Ectodermal cell (in vitro differentiated cells): ENCODE results near the gene DPP10.

ENCODE experiments used
- H3K27ac ChIP-seq: 2 replicates; pipeline ENCODE4 v1.7.0; 2013; ENCODE audit warnings: mild to moderate bottlenecking, low read depth, low read length; ENCODE audit not compliant: insufficient read depth, poor library complexity, severe bottlenecking
- H3K27me3 ChIP-seq: 2 replicates; pipeline ENCODE4 v1.7.0; 2013; ENCODE audit warnings: mild to moderate bottlenecking, low read length; ENCODE audit not compliant: insufficient read depth, control insufficient read depth, poor library complexity, severe bottlenecking
- H3K36me3 ChIP-seq: one replicate; pipeline ENCODE4 v1.7.0; 2013; ENCODE audit warnings: low read length; ENCODE audit not compliant: control insufficient read depth, insufficient read depth
- H3K4me1 ChIP-seq: one replicate; pipeline ENCODE4 v1.7.0; 2013; ENCODE audit warnings: low read length; ENCODE audit not compliant: control insufficient read depth, insufficient read depth
- H3K4me3 ChIP-seq: 2 replicates; pipeline ENCODE4 v1.7.0; 2013; ENCODE audit warnings: low read depth, low read length, control low read depth; ENCODE audit not compliant: insufficient read depth
- H3K9me3 ChIP-seq: 2 replicates; pipeline ENCODE4 v1.7.0; 2013; ENCODE audit warnings: mild to moderate bottlenecking, low read length, moderate library complexity; ENCODE audit not compliant: control insufficient read depth
- WGBS, 2 experiments: methylation state at CpG; one replicate each; pipeline ENCODE4 v1.1.7; 2013; ENCODE audit warnings: missing lambda C conversion rate in 2 of 2; 5-methylcytosine and 5-hydroxymethylcytosine counted together

DPP10 gene

DNA sequence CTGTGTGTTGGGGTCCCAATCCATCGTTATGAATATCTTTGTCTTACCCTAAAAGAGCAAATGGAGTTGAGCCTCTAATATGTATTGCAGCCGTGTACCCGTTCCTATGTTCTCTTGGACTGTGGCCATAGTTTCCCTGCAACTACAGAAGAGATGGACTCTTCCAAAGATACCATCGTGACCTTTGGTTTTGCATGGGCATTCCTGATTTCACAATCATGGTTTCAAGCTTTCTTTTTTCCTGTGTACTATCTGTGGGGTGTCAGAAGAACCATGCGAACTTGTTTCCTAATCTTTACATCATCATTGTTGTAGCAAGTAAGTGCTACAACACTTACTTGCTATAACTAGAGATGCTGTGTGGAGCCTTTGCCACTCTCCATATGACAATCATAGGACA, 1295.7 kb downstream of the DPP10 start:
- Histone ChIP-seq H3K4me1 (no peaks in the 10 kb centered on the region), H3K4me3 (no peak overlapping the region), H3K27ac (no peak overlapping the region), H3K36me3 (no peaks in the 10 kb centered on the region), H3K9me3 (no peaks in the 10 kb centered on the region), H3K27me3 (no peaks in the 10 kb centered on the region)
- 91 to 94% methylated on average over 5 of the region's 5 CpGs for WGBS, 2 experiments

DNA sequence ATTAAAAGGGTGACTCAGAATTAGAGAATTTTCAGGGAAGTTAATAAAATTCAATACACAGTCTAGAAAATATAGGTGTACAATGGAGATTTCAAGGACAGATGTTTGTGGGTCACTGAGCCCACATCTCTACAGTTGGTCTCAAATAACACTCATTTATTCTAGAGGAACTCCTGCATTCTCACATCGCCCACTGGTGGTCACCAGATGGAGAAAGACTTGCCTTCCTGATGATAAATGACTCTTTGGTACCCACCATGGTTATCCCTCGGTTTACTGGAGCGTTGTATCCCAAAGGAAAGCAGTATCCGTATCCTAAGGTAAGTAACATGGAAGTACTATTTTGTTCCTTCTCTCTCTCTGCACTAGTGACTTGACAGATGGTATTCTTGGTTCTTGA, 1297.1 kb downstream of the DPP10 start:
- Histone ChIP-seq H3K4me1 (no peaks in the 10 kb centered on the region), H3K27me3 (no peaks in the 10 kb centered on the region), H3K4me3 (no peak overlapping the region), H3K9me3 (no peaks in the 10 kb centered on the region), H3K36me3 (no peaks in the 10 kb centered on the region), H3K27ac (no peak overlapping the region)
- 81 to 83% methylated on average over 4 of the region's 4 CpGs for WGBS, 2 experiments

DNA sequence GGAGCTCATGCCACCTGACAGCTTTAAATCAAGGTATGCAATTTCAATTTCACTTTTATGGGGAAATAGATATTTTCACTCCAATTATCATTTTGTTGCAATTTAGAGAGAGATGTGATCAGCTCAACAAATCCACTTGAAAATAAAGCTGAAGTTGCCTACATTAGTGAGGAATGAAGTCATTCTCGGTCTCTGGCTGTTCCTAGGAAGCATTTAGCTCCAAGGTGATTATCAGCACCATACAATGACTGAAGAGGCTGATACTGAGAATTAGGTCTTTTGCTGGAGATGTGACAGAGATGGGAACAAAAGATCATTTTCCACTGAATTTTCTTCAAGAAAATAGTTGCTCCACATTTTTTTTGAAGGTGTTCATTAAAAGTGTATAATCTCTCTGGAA, 1303.7 kb downstream of the DPP10 start:
- Histone ChIP-seq H3K36me3 (no peaks in the 10 kb centered on the region), H3K4me3 (no peak overlapping the region), H3K27ac (no peak overlapping the region), H3K4me1 (no peaks in the 10 kb centered on the region), H3K27me3 (no peaks in the 10 kb centered on the region), H3K9me3 (no peaks in the 10 kb centered on the region)
- 90 to 93% methylated on average over 1 of the region's 1 CpG for WGBS, 2 experiments

DNA sequence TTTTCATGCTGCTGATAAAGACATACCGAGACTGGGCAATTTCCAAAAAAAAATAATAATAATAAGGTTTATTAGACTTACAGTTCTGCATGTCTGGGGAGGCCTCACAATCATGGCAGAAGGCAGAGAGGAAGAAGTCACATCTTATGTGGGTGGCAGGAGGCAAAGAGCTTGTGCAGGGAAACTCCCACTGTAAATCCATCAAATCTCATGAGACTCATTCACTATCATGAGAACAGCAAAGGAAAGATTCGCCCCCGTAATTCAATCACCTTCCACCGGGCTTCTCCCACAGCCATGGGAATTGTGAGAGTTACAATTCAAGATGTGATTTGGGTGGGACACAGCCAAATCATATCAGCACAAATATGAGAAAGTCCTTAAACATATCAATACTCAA, 1314.8 kb downstream of the DPP10 start:
- no peaks in the 10 kb centered on the region for H3K4me1 ChIP-seq
- 89 to 94% methylated on average over 2 to 3 of the region's 4 CpGs for WGBS, 2 experiments

GRCh38 chr2:115763601-115764000, 1321.2 kb downstream of the DPP10 start:
- H3K9me3 ChIP-seq: no peaks in the 10 kb centered on the region
- no peaks in the 10 kb centered on the region for H3K4me1 ChIP-seq
- H3K27ac ChIP-seq: no peak overlapping the region
- H3K27me3 ChIP-seq: no peaks in the 10 kb centered on the region
- H3K4me3 ChIP-seq: no peak overlapping the region
- 60 to 85% methylated on average over 1 of the region's 1 CpG for WGBS, 2 experiments
- H3K36me3 ChIP-seq: no peaks in the 10 kb centered on the region

More for the DNA sequence above, 1314.8 kb downstream of the DPP10 start:
- Histone ChIP-seq H3K36me3 (no peaks in the 10 kb centered on the region), H3K9me3 (no peaks in the 10 kb centered on the region), H3K4me3 (no peak overlapping the region), H3K27ac (no peak overlapping the region), H3K27me3 (no peaks in the 10 kb centered on the region)

GRCh38 chr2:115771516-115771915, 1329.1 kb downstream of the DPP10 start:
- no peak overlapping the region for H3K27ac ChIP-seq
- H3K36me3 ChIP-seq: no peaks in the 10 kb centered on the region
- H3K9me3 ChIP-seq: no peaks in the 10 kb centered on the region
- H3K27me3 ChIP-seq: no peaks in the 10 kb centered on the region
- H3K4me1 ChIP-seq: no peaks in the 10 kb centered on the region
- no peak overlapping the region for H3K4me3 ChIP-seq
- 40 to 99% methylated on average over 1 to 3 of the region's 3 CpGs for WGBS, 2 experiments

DNA sequence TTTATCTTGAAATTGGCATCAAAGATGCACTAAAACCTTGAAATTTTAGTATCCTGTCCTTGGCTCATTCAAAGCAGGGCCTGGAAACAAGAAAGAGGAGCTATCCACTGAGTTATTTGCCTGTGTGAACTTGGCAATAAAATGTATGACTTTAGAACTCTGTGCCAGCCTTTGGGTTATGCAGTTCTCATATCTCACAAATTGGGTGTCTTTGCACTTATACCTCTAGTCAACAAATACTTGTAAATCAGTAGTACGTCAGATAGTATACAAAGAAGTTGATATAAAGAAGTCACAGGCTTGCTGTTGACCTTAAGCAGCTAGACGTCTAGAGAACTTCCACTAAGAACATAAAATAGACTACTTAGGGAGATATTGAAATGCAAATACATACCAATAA, 1331.9 kb downstream of the DPP10 start:
- WGBS, 2 experiments: 80 to 100% methylated on average over 1 of the region's 2 CpGs
- H3K27ac ChIP-seq: no peak overlapping the region
- H3K36me3 ChIP-seq: no peaks in the 10 kb centered on the region
- no peaks in the 10 kb centered on the region for H3K9me3 ChIP-seq
- H3K4me1 ChIP-seq: no peaks in the 10 kb centered on the region
- no peak overlapping the region for H3K4me3 ChIP-seq
- no peaks in the 10 kb centered on the region for H3K27me3 ChIP-seq

GRCh38 chr2:115779085-115779632, 1336.7 kb downstream of the DPP10 start:
- 97 to 100% methylated on average over 2 of the region's 2 CpGs for WGBS, 2 experiments

DNA sequence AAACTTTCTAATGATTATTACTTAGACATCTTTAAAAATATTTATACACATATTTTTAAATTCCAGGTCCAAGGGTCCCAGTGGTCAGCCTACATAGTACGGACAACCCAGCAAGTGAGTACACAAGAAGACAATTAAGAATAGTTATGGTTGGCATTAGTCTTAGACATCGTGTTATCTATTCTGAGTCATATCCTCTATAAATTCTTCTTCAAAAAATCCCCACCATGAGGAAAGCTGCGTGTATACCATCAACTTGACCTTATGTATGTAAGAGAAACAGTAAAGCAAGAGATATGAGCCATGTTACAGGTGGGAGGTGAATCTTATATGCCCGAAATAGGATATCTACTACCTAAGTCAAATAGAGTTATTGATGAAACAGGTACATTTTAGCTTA, 1339.8 kb downstream of the DPP10 start:
- 88 to 93% methylated on average over 3 to 4 of the region's 4 CpGs for WGBS, 2 experiments
- Histone ChIP-seq H3K9me3 (no peaks in the 10 kb centered on the region), H3K27me3 (no peaks in the 10 kb centered on the region), H3K4me1 (no peaks in the 10 kb centered on the region), H3K27ac (no peak overlapping the region), H3K4me3 (no peak overlapping the region), H3K36me3 (no peaks in the 10 kb centered on the region)

More at GRCh38 chr2:115779085-115779632, 1336.7 kb downstream of the DPP10 start:
- H3K4me3 ChIP-seq: no peak overlapping the region
- no peaks in the 10 kb centered on the region for H3K36me3 ChIP-seq
- H3K9me3 ChIP-seq: no peaks in the 10 kb centered on the region
- H3K27ac ChIP-seq: no peak overlapping the region
- no peaks in the 10 kb centered on the region for H3K27me3 ChIP-seq
- H3K4me1 ChIP-seq: no peaks in the 10 kb centered on the region

DNA sequence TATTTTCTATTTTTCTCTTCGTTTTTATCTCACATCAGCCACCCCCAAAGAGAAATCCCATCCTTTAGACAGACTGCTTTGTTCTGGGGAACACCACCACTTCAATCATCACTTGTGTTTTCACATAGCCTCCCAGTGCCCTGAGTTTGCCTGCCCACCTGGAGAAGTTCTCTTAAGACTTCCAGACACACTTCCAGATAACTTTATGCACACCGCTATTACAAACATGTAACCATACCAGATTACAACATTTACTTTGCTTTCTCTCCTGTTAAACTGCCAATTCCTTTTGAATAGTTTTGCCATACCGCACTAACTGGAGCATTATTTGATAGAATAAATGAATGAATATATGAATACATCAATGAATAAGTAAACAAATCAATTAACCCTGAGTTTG, 1353.6 kb downstream of the DPP10 start:
- H3K4me1 ChIP-seq: no peaks in the 10 kb centered on the region
- H3K27ac ChIP-seq: no peak overlapping the region
- WGBS, 2 experiments: 86 to 92% methylated on average over 2 of the region's 3 CpGs
- H3K27me3 ChIP-seq: no peaks in the 10 kb centered on the region
- no peak overlapping the region for H3K4me3 ChIP-seq
- H3K36me3 ChIP-seq: no peaks in the 10 kb centered on the region
- H3K9me3 ChIP-seq: no peaks in the 10 kb centered on the region

DNA sequence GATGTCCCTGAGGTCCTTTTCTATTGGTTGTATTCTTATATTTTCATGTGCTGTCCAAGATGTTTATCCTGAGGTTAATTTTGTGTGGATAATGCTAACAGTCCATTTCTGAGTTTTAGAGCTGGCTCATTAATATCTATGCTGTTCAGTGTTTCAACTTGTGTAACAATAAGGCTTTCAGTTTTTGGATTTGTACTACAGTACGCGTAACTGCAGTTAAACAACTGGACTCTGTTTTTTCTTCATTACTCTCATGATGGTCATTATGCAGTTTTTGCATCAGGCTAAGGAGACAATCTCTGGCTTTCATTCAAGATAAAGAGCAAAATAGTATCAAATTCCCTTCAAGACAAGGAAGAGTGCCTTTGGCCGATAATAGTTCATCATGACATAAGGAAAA, 1364.8 kb downstream of the DPP10 start:
- Histone ChIP-seq H3K4me1 (no peaks in the 10 kb centered on the region), H3K4me3 (no peak overlapping the region), H3K27ac (no peak overlapping the region), H3K36me3 (no peaks in the 10 kb centered on the region), H3K9me3 (no peaks in the 10 kb centered on the region), H3K27me3 (no peaks in the 10 kb centered on the region)
- WGBS, 2 experiments: 95 to 97% methylated on average over 2 of the region's 3 CpGs
